ENCODE data around the gene CFAP20.

The CFAP20 gene

DNA sequence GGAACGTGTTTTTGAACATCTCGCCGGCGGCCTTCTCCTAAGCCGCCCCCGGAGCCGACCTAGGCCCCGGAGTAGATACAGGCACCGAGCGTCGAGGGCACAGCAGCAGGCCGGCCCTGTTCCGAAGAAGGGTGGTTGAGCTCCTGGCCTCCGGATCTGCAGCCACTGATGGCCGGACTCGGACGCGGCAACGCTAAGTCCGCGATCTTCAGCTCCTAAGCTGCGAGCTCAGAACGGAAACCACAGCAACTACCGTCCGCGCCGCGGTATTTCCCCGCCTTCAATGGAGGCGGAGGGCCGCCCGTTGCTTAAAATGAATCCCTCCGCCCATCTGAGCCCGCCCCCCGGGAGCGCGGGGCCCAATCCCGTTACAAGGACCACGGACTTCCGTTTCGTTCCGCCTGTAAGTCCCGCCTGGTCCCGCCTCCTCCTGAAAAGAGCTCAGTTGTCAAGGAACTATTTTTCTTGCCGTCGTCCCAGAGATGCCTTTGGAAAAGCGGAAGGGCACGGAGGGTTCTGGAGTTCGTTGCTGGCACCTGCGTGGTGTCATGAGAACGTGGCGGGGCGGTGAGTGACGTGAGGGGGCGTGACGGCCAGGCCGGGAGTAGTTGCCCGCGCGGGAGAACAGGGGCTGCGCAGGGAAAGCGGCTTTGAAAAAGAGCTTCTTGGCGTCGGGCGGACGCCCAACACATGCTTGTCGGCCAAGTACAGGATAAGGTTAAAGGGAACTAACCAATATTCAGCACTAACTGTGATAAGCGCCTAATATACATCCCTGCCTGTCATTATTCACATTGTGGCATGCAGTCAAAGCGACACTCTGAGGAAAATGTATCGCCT lies at the start of gene CFAP20:
CFAP20 (minus strand) TSS at position 285 of the 840 bp plus-strand sequence; CDS start at position 19, 266 bp downstream.
- DNase-seq (ENCODE audit: low read depth): peak; percentile 99

DNA sequence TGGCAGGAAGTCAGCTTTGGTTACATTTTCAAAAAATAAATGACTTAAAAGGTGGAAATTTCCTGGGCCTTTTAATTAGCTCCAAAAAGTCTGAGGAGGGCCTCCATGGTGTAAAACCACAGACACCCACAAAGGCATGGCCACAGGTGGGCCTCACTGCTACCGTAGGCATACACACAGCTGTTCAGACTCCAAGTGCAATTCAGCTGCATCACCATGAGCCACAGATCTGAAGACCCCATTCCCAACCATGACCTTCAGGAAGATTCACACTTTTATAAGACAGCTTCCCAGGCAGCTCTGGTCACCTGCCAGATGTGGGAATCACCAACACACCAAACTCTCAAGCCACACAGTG lies 48.2 kb upstream of the CFAP20 start:
- no peak for DNase-seq (ENCODE audit: low read depth)

DNA sequence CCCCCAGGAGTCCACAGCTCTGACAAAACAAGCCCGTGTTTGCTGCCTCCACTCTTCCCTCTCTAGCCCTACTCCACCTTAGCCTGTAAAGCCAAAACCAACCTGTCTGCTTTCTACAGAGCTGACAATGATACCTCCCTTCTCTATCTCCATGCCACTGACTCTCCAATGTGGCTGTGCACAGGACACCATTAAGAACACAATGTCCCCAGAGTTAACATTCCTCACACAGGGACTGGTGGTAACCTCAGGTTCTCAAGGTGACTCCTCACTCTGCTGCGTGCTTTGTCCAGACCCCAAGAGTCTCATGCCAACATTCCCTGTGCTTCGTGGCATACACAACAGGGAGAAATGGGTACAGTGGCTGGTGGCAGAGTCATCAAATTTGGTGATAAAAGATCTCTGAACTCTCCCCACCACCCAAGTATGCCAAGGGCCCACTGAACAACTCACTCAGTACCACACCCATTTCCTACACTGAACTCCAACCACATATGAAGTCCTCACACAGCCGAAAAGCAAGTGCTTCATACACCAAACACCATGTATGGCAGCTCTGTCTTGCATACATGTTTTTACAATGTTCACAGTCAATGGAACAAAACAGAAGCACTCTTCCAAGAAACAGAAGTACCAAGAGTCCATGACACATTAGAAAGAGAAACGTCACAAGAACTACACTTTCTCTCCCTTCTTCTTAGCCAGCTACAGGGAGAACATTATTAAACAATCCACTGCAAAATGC lies 47.6 kb upstream of the CFAP20 start:
- DNase-seq (ENCODE audit: low read depth): no peak

DNA sequence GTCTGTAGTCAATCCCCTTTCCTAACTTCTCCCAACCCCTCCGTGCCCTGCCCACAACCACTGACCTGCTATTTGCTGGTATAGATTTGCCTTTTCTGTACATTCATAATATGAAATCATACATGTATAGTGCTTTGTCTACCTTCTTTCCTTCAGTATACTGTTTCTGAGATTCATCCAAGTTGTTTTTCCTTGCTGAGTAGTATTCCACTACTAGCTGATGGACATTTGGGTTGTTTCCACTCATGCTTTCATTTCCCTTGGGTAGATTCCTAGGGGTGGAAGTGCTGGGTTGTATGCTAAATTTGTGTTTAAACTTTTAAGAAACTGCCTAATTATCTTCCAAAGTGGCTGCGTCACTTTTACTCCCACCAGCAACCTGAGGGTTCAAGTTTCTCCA lies 41.0 kb upstream of the CFAP20 start:
- no peak for DNase-seq (ENCODE audit: low read depth)

DNA sequence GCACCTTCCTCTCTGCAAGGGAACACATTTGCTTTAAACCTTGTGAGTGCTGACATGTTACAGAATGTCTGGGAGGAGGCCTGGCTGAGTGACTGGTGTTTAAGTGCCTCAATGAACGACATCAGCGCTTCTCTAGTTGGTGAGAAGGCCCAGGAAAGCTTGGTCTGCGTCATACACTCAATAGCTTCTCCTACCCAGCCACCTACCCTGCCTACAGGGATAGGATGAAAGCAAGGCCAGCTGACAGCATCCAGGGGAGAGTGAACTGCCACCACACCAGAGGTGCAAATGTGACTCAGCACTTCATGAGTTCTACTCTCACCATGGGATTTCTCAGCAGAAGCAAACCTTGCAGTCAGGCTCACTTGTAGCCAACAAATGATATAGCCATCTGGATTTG lies 31.7 kb upstream of the CFAP20 start:
- DNase-seq (ENCODE audit: low read depth): no peak

GRCh38 chr16:58158725-58159124 lies 29.5 kb upstream of the CFAP20 start:
- DNase-seq (ENCODE audit: low read depth): no peak

- DNase-seq (ENCODE audit: low read depth): no peak
These were observed 28.9 kb upstream of the CFAP20 start for GRCh38 chr16:58157951-58158540.

DNA sequence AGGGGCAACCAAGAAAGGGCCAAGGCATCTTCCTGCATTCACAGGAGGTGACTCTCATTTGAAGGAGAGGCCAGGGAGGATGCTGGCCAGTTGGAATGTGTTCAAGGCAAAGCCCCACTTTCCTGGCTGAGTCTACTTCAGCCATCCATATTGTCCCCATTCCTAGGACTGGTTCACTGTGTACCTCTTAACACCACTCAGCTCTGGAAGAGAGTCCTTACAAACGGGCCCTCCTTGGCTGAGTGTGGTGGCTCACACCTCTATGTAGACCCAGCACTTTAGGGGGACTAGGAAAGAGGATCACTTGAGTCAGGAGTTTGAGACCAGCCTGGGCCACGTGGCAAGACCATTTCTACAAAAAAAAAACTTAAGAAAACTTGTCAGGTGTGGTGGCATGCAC lies 28.1 kb upstream of the CFAP20 start:
- DNase-seq (ENCODE audit: low read depth): no peak

- no peak for DNase-seq (ENCODE audit: low read depth)
These were observed 26.7 kb upstream of the CFAP20 start for GRCh38 chr16:58155839-58156238.

DNA sequence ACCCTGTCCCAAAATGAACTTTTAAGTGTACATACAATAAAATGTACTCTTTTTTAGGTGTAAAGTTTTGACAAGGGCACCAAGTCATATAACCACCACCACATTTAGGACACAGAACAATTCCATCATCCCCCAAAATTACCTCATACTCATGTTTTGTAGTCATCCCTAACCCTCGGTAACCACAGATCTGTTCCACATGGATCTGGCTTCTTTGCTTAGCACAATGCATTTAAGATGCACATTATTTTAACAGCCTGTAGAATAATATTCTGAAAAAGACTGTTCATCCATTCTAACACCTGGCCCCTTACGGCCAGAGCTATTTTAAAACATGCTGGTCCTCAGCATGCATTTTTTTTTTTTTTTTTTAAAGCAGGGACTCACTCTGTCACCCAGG lies 25.2 kb upstream of the CFAP20 start:
- DNase-seq (ENCODE audit: low read depth): no peak

- DNase-seq (ENCODE audit: low read depth): no peak
These were observed 23.2 kb upstream of the CFAP20 start for GRCh38 chr16:58152246-58152868.

GRCh38 chr16:58148526-58148925 lies 19.3 kb upstream of the CFAP20 start:
- DNase-seq (ENCODE audit: low read depth): no peak

- DNase-seq (ENCODE audit: low read depth): no peak
These were observed 18.9 kb upstream of the CFAP20 start for GRCh38 chr16:58148099-58148498.

DNA sequence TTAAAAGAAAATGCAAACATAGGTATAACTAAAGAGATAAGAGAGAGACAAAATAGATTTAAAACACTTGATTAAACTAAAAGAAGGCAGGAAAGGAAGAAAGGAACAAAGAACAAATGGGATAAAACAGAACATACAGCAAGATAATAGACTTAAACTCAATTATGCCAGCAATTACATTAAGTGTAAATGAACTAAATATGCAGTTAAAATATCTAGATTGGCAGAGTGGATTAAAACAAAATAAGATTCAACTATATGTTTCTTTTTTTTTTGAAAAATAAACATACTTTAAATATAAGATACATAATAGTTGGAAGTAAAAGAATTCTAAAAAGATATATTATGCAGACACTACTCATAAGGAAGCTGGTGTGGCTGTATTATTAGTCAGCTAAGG lies 9.7 kb upstream of the CFAP20 start:
- DNase-seq (ENCODE audit: low read depth): no peak

GRCh38 chr16:58137581-58137980 lies 8.4 kb upstream of the CFAP20 start:
- DNase-seq (ENCODE audit: low read depth): no peak

DNA sequence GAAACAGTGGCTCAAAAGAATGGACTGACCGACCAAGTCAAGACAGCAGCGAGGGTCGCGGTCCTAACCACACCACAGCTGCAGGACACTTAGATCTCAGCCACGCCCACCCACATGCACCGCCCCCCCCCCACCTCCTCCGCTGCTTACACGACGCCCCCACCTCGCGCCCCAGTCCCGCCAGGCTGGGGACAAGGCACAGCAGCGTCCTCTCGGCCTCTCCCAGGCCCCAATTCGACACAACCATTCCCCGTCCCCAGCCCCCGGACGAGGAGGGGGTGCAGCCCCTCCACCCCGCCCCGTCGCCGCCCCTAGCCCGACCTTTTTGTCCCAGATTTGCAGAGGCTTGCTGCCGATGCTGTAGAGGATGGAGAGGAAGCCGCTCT lies 477 bp downstream of the CFAP20 start:
- no peak for DNase-seq (ENCODE audit: low read depth)

DNA sequence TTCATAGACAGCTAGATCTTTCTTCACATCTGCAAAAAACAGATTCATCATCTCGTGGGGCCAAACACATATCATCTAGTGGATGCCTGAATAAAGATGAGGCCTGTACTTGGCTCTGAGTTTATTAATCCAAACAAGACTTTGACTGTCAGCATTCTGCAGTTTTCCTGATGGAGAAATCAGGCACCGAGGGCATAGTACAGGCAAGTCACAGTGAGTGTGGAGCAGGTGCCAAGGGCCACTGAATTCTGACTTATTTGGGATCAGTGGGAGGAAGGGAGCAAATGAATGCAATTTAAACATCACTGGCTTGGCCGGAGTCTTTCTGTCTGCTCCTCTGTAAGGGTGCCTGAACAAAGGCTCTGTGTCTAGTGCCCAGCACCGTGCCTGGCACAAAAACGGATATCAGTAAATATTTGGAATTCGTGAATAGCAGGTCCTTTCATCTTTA lies 975 bp downstream of the CFAP20 start:
- DNase-seq (ENCODE audit: low read depth): no peak

DNA sequence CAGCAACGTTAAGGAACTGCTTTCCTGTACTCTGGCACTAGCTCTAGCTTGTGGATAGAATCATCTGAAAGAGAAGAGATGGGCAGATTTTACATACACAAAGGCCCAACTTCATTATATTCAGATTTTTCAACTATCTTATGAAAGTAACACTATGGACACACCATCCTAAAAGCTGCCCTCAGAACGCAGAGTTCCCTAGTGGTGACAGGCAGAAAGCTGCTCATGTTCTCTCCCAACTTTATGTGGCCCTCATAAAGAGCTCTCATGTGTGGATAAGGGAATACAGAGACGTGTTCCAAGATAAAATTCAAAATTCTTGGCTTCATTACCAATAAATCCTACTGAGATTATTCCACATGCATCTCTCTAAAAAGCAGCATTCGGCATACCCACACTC lies 1.5 kb downstream of the CFAP20 start:
- no peak for DNase-seq (ENCODE audit: low read depth)

DNA sequence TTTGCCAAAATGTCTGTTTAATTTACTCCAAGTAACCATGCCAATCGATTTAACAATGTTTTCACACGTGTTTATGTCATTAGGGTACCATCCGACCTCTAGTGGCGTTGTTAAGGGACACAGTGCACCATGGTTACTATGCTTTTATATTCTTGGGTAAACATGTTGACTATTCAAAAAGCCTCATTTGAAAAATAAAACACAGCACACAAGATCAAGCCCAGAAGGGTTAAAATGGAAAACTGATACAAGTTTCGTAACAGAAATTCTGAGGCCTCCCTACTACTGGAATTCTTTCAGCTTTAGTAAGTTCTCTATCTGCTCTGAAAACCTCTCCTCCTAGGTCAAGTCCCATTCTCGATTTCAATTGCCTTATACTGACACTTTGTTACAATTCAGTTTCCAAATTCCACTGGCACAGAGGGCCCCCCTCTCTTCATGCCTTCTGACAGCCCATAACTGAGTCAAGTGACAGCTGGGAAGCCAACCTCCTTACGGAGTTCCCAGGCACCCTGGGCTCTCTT lies 2.1 kb downstream of the CFAP20 start:
- DNase-seq (ENCODE audit: low read depth): no peak

GRCh38 chr16:58126451-58126961 lies 2.7 kb downstream of the CFAP20 start:
- no peak for DNase-seq (ENCODE audit: low read depth)

GRCh38 chr16:58125781-58126335 lies 3.3 kb downstream of the CFAP20 start:
- DNase-seq (ENCODE audit: low read depth): no peak

DNA sequence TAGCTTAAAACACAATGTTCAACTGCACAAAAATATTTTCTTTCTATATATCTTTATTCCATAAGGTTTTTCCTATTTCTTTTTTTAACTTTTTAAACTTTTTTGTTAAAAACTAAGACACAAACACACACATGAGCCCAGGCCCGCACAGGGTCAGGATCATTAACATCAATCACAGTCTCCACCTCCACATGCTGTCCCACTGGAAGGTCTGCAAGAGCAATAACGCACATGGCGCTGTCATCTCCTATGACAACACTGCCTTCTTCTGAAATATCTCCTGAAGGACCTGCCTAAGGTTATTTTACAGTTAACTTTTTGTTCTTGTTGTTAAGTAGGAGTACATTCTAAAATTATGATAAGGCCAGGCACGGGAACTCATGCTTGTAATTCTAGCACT lies 4.1 kb downstream of the CFAP20 start:
- DNase-seq (ENCODE audit: low read depth): no peak

Data from HS-5 (cell line).